Measurements from ENCODE around the gene ARHGAP4.

GRCh38 chrX:153952373-153953026, 26.4 kb upstream of the ARHGAP4 start:
- TF ChIP-seq POLR2A (IDR thresholded peaks at IDR 0.05) (no peak), CTCF (IDR thresholded peaks at IDR 0.05) (no peak)

All from Peyer's patch (tissue), 4 donors.